Tibial nerve (tissue), 4 donors: ENCODE measurements around the gene PLEKHA7.

Experiments
- EP300 ChIP-seq, 2 donors: sonication (generic); formaldehyde crosslinking; IDR thresholded peaks; one replicate each; pipeline ENCODE4 v1.6.1; 2017; ENCODE audit warnings: antibody characterized with exemption in 2 of 2, mild to moderate bottlenecking in 1 of 2
- TF ChIP-seq, protein P1 (sequence below), 5 experiments: fragments of 200-600 bp in 3 of 5; fragments of 450-650 bp in 2 of 5; sonication (generic) in 3 of 5; IDR thresholded peaks; one replicate each; pipeline ENCODE4 v1.5.1; 2016 to 2019; ENCODE audit warnings: antibody characterized with exemption in 5 of 5, mild to moderate bottlenecking in 3 of 5, moderate library complexity in 2 of 5

DNA sequence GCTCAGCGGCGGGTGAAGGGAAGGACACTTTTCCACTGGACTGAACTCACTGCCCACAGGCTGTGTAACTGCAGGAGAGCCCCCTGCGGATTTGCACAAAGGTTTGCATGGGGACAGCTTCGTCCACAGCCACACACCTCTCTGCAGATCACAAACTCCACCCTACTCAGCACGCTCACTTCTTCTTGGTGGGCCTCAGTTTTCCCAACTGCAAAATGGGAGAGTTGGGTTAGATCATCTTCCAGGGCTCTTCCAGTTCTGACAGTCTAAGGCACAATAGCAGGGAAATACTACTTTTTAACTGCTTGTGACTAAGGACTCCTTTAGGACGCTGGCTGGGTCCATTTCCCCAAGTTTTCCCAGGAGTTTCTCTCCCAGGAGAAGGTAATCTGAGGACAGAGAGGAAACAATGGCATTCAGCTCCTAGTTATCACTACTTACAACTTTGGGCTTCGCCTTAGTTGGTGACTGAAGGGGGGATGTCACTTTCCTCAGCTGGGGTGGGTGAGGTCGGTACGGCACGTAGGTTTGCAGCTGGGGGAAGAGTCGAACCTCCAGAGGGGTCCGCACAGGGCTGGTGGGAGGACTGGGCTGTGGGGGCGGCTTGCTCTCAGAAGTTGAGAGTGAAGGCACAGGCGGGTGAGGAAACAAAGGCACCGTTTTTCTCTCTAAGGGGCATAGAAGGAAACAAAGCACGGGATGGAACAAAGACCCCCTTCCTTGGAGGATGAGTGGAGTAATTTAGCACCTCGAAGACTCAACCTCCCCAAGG is 220.0 kb downstream of the PLEKHA7 start:
- TF ChIP-seq, protein P1, sequence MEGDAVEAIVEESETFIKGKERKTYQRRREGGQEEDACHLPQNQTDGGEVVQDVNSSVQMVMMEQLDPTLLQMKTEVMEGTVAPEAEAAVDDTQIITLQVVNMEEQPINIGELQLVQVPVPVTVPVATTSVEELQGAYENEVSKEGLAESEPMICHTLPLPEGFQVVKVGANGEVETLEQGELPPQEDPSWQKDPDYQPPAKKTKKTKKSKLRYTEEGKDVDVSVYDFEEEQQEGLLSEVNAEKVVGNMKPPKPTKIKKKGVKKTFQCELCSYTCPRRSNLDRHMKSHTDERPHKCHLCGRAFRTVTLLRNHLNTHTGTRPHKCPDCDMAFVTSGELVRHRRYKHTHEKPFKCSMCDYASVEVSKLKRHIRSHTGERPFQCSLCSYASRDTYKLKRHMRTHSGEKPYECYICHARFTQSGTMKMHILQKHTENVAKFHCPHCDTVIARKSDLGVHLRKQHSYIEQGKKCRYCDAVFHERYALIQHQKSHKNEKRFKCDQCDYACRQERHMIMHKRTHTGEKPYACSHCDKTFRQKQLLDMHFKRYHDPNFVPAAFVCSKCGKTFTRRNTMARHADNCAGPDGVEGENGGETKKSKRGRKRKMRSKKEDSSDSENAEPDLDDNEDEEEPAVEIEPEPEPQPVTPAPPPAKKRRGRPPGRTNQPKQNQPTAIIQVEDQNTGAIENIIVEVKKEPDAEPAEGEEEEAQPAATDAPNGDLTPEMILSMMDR (IDR thresholded peaks at IDR 0.05), result no peak
- no peak for TF ChIP-seq EP300 (IDR thresholded peaks at IDR 0.05)
